ENCODE results near the gene VAPB.
"Not testable (repeated sequence)": the region's sequence is repeated elsewhere in the genome, so short reads cannot be mapped to it uniquely, and the experiment has no call there.

DNA sequence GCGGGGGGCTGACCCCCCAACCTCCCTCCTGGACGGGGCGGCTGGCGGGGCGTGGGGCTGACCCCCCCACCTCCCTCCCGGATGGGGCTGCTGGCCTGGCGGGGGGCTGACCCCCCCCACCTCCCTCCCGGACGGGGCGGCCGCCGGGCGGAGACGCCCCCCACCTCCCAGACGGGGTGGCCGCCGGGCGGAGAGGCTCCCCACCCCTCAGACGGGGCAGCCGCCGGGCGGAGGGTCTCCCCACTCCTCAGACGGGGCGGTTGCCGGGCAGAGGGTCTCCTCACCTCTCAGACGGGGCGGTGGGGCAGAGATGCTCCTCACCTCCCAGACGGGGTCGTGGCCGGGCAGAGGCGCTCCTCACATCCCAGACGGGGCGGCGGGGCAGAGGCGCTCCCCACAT lies 25.2 kb downstream of the VAPB start:
- TF ChIP-seq, protein P1, sequence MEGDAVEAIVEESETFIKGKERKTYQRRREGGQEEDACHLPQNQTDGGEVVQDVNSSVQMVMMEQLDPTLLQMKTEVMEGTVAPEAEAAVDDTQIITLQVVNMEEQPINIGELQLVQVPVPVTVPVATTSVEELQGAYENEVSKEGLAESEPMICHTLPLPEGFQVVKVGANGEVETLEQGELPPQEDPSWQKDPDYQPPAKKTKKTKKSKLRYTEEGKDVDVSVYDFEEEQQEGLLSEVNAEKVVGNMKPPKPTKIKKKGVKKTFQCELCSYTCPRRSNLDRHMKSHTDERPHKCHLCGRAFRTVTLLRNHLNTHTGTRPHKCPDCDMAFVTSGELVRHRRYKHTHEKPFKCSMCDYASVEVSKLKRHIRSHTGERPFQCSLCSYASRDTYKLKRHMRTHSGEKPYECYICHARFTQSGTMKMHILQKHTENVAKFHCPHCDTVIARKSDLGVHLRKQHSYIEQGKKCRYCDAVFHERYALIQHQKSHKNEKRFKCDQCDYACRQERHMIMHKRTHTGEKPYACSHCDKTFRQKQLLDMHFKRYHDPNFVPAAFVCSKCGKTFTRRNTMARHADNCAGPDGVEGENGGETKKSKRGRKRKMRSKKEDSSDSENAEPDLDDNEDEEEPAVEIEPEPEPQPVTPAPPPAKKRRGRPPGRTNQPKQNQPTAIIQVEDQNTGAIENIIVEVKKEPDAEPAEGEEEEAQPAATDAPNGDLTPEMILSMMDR (IDR thresholded peaks at IDR 0.05; ENCODE audit: low read depth, low read length): not testable (repeated sequence)
- TF ChIP-seq EZH2phosphoT487 (IDR thresholded peaks at IDR 0.05; ENCODE audit: low read depth): not testable (repeated sequence)

Measured in OCI-LY3 (cell line).